Measurements from ENCODE around the gene HPS4. TPM values are rescaled to one million over a fixed set of nuclear protein-coding genes. Genes with fewer than 3 reads are reported as not detected.

The HPS4 gene
- total RNA-seq, 2 donors from 2014 or later = 31.0 to 40.1 TPM

DNA sequence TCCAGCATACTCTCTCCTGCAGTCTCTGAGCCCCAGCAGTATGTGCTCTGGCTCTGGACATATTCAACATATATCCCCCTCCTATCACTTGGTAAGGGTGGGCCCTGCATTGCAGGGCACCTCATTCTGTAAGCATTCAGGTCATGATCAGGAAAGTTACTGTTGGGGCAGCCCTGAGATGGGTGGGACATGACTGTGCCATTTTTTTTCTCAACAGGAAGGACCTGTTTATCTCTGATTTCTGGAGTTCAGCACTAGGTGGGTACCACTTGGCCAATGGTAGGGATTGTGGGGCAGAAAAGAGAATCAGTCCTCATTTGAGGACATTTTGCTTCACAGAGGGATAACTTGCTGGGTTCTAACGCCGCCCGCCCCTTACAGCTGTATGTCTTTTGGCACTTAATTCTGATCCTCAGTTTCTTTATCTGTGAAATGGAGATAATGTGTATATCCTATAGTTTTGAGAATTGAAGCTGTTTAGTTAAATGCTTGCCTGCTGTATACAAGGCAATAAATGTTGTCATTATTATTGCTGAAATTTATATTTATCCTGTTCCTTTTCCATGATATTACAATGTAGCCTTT, 2.3 kb upstream of the HPS4 start:
- H3K36me3 Mint-ChIP-seq = peaks cover 14% of the 10 kb centered on the region

DNA sequence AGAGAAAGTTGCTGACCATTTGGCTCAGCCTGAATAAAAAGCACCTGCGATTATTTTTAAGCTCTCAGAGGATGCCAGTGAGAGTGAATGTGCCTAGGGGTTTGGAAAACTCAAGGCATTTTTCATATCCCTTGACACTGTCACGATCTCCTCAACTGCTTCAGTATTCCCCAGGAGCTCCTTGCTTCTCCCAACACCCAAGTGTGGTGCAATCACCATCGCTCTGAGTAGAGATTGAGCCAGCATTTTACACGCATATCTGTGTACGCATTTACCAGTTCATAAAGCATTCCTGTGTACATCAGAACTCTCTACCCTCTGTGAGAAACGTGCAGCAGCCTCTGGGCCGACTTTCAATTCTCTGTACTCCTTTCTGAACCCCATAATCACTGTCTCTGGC, 1.4 kb upstream of the HPS4 start:
- ATAC-seq (no peak), DNase-seq (ENCODE audit: low spot score) (no peak)
- H3K4me1 Mint-ChIP-seq (ENCODE audit: low read depth in 2 of 2) = peaks cover 40 to 43% of the 10 kb centered on the region in 2 donors
- H3K27ac Mint-ChIP-seq = peak overlapping the region; percentile 84 to 95
- H3K4me3 Mint-ChIP-seq = peak overlapping the region; percentile 92
- H3K27me3 Mint-ChIP-seq = no peaks in the 10 kb centered on the region
- peaks cover 11% of the 10 kb centered on the region for H3K36me3 Mint-ChIP-seq
- no peaks in the 10 kb centered on the region for H3K9me3 Mint-ChIP-seq

More for the DNA sequence above, 2.3 kb upstream of the HPS4 start:
- DNase-seq (ENCODE audit: low spot score) (no peak), ATAC-seq (no peak)
- Mint-ChIP-seq H3K4me1 (ENCODE audit: low read depth in 2 of 2) (peaks cover 39 to 40% of the 10 kb centered on the region in 2 donors), H3K27ac (peak overlapping the region; percentile 84 to 95), H3K4me3 (peak overlapping the region; percentile 64), H3K9me3 (no peaks in the 10 kb centered on the region), H3K27me3 (no peaks in the 10 kb centered on the region)

DNA sequence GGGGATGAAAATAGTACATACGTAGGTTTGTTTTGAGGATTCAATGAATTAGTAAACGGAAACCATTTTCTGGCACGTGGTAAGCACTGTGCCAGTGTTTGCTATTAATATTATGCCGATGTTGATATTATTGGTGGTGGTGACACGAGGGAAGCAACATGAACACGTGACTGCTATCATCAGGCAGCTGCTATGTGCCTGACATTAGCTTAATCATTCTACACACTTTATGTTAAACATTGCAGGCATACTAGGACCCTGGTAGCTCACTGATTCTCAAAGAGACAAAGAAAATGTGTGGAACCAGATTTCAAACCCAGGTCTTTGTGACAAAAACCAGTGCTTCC, 750 bp upstream of the HPS4 start:
- ATAC-seq = no peak
- H3K27ac Mint-ChIP-seq = peak overlapping the region; percentile 84 to 95
- DNase-seq (ENCODE audit: low spot score) = no peak
- no peaks in the 10 kb centered on the region for H3K9me3 Mint-ChIP-seq
- peak overlapping the region; percentile 92 for H3K4me3 Mint-ChIP-seq
- H3K27me3 Mint-ChIP-seq = no peaks in the 10 kb centered on the region
- peaks cover 10% of the 10 kb centered on the region for H3K36me3 Mint-ChIP-seq
- H3K4me1 Mint-ChIP-seq (ENCODE audit: low read depth in 2 of 2) = peaks cover 47 to 48% of the 10 kb centered on the region in 2 donors

DNA sequence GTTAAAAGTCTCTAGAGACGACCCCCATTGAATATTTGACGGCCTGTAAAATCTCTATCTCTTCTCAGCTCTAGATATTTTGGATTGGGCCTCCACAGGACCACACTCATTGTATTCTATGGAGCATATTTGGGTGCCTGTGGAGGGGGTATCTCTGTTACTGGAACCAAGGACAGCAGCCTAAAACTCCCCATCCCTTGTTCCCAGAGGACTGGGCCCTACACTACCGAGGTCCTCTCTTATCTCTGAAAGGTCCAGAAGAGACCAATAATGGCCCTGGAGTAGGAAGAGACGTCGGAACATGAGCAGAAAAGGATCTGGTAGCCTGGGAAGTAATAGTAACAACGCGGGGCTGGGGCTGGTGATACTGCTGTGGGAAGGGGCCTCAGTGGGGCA, 542 bp downstream of the HPS4 start:
- Mint-ChIP-seq H3K4me3 (peak overlapping the region; percentile 92), H3K27ac (peak overlapping the region; percentile 84 to 95), H3K36me3 (peaks cover 4% of the 10 kb centered on the region), H3K4me1 (ENCODE audit: low read depth in 2 of 2) (peaks cover 45 to 52% of the 10 kb centered on the region in 2 donors), H3K27me3 (no peaks in the 10 kb centered on the region), H3K9me3 (no peaks in the 10 kb centered on the region)
- no peak for ATAC-seq
- no peak for DNase-seq (ENCODE audit: low spot score)

DNA sequence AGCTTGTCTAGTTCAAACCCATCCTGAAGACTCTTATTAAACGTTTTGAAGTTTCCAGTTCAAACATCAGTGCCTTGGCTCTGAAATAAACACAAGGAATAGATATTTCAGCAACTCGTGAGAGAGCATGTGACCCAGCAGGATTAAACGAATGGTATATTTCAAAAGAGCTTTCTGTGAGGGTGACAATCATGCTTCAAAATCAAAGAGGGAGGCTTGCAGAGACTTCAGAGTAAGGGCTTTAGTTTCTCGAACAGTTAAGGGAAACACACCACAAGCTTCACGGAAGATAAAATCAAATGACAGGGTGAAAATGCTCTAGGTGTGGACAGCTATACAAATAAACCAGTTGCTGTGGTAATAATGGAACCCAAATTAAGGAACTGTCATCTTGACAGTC, 1.4 kb downstream of the HPS4 start:
- Mint-ChIP-seq H3K27me3 (no peaks in the 10 kb centered on the region), H3K4me3 (peak overlapping the region; percentile 92)

DNA sequence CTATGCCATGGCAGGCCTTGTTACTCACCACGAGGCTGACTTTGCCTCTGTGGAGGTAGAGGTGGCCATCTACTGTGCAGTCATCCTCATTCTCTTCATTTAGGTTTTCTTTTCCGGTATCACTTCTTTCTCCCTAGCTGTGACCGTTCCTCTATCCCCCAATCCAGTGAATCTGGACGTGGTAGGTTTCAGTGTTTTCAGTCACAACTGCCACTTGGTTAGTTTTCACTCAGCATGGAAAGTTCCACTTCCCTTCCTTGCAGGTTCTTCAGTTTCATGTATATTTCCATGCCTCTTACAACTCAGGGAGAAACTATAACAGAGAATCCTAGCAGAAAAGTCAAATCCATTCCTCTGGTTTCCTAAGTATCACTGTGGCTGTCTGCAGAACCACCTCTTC, 1.9 kb downstream of the HPS4 start:
- DNase-seq (ENCODE audit: low spot score) = no peak
- H3K27me3 Mint-ChIP-seq = no peaks in the 10 kb centered on the region
- H3K4me1 Mint-ChIP-seq (ENCODE audit: low read depth in 2 of 2) = peaks cover 56 to 65% of the 10 kb centered on the region in 2 donors
- no peak for ATAC-seq
- no peaks in the 10 kb centered on the region for H3K9me3 Mint-ChIP-seq
- peak overlapping the region; percentile 84 to 95 for H3K27ac Mint-ChIP-seq
- H3K36me3 Mint-ChIP-seq = peaks cover 10% of the 10 kb centered on the region
- peak overlapping the region; percentile 92 for H3K4me3 Mint-ChIP-seq

More for the DNA sequence above, 1.4 kb downstream of the HPS4 start:
- no peak for DNase-seq (ENCODE audit: low spot score)
- Mint-ChIP-seq H3K9me3 (no peaks in the 10 kb centered on the region), H3K27ac (peak overlapping the region; percentile 84 to 95), H3K4me1 (ENCODE audit: low read depth in 2 of 2) (peaks cover 53 to 60% of the 10 kb centered on the region in 2 donors), H3K36me3 (peaks cover 10% of the 10 kb centered on the region)
- ATAC-seq = no peak

DNA sequence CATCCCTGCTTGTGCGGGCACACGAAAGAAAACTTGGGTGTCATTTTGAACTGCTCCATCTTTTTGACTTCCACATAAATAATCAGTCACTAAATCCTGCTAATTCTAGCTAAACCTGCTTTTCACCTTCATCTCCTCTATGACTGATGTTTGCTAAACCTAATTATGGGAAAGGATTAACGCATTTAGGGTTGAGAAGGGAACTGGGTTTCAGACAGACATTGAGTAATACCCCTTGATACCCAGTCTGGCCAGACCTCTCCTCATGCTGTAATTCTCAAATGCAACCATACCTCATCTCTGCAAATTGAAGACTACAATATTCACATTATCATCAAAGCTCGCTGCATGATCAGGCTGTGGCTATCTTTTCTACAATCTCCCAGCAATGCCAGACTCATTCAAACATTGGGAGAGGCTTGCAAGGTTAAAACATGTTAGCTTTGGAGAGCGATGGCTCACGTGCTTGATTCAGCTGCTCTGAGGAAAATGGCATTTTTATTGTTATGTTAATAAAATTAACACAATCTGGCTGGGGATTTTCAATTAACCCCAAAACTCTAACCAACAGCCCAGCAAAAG, 2.4 kb downstream of the HPS4 start:
- peak overlapping the region; percentile 84 to 95 for H3K27ac Mint-ChIP-seq
- ATAC-seq = no peak
- no peaks in the 10 kb centered on the region for H3K9me3 Mint-ChIP-seq
- H3K4me3 Mint-ChIP-seq = peak overlapping the region; percentile 92
- no peak for DNase-seq (ENCODE audit: low spot score)
- H3K36me3 Mint-ChIP-seq = peaks cover 10% of the 10 kb centered on the region
- no peaks in the 10 kb centered on the region for H3K27me3 Mint-ChIP-seq
- peaks cover 59 to 69% of the 10 kb centered on the region in 2 donors for H3K4me1 Mint-ChIP-seq (ENCODE audit: low read depth in 2 of 2)

DNA sequence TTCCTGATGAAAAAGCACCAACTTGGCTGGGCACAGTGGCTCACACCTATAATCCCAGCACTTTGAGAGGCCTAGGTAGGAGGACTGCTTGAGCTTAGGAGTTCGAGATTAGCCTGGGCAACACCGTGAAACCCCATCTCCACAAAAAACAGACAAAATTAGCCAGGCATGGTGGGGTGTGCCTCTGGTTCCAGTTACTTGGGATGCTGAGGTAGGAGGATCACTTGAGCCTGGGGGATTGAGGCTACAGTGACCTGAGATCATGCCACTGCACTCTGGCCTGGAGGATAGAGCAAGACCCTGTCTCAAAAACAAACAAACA, 3.0 kb downstream of the HPS4 start:
- Mint-ChIP-seq H3K36me3 (peaks cover 10% of the 10 kb centered on the region), H3K9me3 (no peaks in the 10 kb centered on the region), H3K4me3 (peak overlapping the region; percentile 92), H3K27ac (no peak overlapping the region), H3K27me3 (no peaks in the 10 kb centered on the region), H3K4me1 (ENCODE audit: low read depth in 2 of 2) (peaks cover 57 to 67% of the 10 kb centered on the region in 2 donors)
- ATAC-seq = no peak
- DNase-seq (ENCODE audit: low spot score) = no peak

DNA sequence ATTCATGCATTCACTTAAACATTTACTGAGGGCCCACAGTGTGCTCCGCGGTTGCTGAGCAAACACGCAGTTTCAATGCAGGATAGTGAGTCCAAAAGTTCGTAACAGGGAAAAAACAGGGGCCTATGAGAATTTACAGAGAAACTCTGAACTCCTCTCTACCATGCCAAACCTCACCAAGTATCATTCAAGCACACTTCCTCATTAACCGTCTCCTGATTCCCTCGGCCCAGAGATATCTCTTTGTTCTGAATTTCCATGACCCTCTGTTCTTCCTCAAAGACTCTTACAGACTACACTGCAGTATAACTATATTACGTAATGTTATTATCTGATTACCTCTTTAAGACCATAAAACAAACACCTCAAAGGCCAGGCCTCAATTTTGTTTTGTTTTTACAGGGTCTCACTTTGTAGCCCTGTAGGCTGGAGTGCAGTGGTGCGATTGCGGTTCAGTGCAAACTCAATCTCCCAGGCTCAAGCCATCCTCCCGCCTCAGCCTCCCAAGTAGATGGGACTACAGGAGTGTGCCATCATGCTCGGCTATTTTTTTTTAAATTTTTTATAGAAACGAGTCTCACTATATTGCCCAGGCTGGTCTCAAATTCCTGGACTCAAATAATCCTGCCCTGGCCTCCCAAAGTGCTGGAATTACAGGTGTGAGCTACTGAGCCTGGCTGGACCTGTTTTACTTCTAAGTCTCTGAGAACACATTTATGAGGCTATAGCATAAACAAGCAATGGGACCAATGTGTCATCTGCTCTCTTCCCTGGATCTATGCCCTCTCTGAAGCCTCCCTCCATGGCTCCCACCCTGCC, 3.6 kb downstream of the HPS4 start:
- Mint-ChIP-seq H3K27ac (peak overlapping the region; percentile 57 to 62), H3K4me3 (peak overlapping the region; percentile 92), H3K4me1 (ENCODE audit: low read depth in 2 of 2) (peaks cover 55 to 62% of the 10 kb centered on the region in 2 donors), H3K36me3 (peaks cover 10% of the 10 kb centered on the region), H3K9me3 (no peaks in the 10 kb centered on the region), H3K27me3 (no peaks in the 10 kb centered on the region)
- DNase-seq (ENCODE audit: low spot score) (no peak), ATAC-seq (no peak)

DNA sequence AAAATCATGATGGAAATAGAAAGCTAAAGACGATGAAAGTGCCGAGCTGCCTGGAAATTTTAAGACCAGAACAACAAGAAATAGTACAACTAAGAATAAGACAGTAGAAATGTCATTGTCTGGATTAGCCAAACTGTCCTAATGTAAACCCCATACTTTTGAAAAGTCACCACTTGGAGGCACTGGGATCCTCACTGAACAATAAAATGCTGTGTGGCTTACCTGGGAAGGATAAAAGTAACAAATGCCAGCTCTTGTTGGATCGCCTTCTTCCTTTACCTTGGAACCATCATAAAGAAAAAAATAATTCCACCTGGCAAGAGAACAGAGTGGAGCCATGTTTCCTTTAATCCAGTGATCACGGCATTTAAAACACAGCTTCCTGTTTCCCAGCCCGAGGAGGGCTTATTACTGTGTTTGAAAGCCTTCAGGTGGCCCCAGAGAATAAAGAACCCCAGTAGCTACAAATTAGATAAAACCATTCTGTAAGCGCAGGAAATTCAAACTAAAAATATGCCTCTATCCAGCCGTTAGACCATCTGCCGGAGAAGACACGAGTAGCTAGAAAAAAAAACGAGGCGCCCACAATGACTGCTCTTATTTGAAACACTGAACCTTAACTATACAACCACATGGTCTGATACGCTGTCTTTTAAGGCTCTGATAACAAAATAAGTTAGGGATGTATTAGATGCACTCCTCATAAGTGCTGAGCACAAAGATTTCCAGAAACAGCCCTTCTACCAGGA, 4.4 kb downstream of the HPS4 start:
- H3K36me3 Mint-ChIP-seq = peaks cover 10% of the 10 kb centered on the region
- H3K4me3 Mint-ChIP-seq = peak overlapping the region; percentile 92
- H3K4me1 Mint-ChIP-seq (ENCODE audit: low read depth in 2 of 2) = peaks cover 53 to 66% of the 10 kb centered on the region in 2 donors
- H3K27me3 Mint-ChIP-seq = no peaks in the 10 kb centered on the region
- H3K9me3 Mint-ChIP-seq = no peaks in the 10 kb centered on the region
- no peak for ATAC-seq
- DNase-seq (ENCODE audit: low spot score) = no peak
- H3K27ac Mint-ChIP-seq = peak overlapping the region; percentile 57 to 62

DNA sequence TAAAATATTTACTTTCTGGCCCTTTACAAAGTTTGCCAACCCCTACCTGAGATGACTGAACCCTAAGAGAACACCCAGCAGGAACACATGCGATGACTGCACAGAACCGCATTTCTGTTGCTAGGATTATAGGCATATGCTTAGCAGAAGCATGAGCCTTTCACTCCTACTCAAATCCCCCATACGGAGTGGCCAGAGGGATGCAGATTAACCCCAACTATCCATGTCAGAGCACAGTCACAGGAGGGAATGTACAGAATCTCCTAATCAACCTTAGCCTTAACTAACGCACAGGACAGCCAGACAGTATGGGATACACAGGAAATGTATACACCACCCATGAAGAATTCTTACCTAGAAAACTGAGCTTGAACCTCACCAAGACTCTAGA, 6.2 kb downstream of the HPS4 start:
- no peak for ATAC-seq
- Mint-ChIP-seq H3K27ac (peak overlapping the region; percentile 39 to 46), H3K36me3 (peaks cover 16% of the 10 kb centered on the region), H3K27me3 (no peaks in the 10 kb centered on the region), H3K9me3 (no peaks in the 10 kb centered on the region), H3K4me3 (peak overlapping the region; percentile 48), H3K4me1 (ENCODE audit: low read depth in 2 of 2) (peaks cover 45 to 56% of the 10 kb centered on the region in 2 donors)
- DNase-seq (ENCODE audit: low spot score) = no peak

DNA sequence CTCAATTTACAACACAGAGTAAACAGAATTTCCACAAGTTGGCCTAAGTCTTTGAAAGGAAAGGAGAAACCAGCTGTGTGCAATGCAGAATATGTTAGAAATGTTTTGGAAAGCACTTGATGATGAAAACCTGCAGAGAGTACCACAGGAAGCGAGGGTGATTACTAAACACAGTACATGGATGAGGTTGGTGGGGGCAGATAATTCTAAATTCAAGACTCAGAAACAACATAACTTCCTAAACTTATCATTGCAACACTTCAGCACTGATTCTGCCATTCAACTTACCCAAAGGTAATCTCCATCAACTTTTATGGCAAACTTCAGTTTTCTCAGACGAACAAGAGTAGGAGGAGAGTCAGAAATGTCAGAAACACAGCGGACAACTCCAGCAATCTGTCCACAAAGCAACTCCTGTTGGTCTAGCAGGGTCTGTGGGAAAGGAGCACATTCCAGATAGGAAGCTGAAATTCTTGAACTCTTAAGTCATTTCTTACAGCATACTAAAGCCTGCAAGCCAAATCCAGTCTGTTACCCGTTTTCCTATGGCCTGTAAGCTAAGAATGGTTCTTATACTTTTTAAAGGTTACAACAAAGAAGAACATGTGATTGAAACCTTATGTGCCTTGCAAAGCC, 6.8 kb downstream of the HPS4 start:
- ATAC-seq (peak; percentile 70), DNase-seq (ENCODE audit: low spot score) (no peak)
- H3K9me3 Mint-ChIP-seq = no peaks in the 10 kb centered on the region
- H3K27ac Mint-ChIP-seq = peak overlapping the region; percentile 39 to 46
- H3K36me3 Mint-ChIP-seq = peaks cover 14% of the 10 kb centered on the region
- no peaks in the 10 kb centered on the region for H3K27me3 Mint-ChIP-seq
- H3K4me3 Mint-ChIP-seq = peak overlapping the region; percentile 48
- H3K4me1 Mint-ChIP-seq (ENCODE audit: low read depth in 2 of 2) = peaks cover 40 to 51% of the 10 kb centered on the region in 2 donors

DNA sequence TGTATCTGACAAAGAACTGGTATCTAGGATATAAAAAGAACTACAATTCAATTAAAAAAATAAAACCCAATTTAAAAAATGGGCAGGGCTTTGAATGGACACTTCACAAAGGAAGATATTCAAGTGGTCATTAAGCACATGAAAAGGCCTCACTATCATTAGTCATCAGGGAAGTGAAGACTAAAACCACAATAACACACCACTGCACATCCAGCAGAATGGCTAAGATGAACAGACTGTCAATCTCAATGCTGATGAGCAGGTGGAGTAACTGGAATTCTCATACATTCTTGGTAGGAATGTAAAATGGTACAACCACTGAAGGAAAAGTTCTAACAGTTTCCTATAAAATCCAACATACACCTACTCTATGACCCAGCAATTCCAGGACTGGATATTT, 8.9 kb downstream of the HPS4 start:
- ATAC-seq (peak; percentile 68 to 79), DNase-seq (ENCODE audit: low spot score) (no peak)
- H3K36me3 Mint-ChIP-seq = peaks cover 12% of the 10 kb centered on the region
- no peaks in the 10 kb centered on the region for H3K9me3 Mint-ChIP-seq
- no peaks in the 10 kb centered on the region for H3K27me3 Mint-ChIP-seq
- H3K27ac Mint-ChIP-seq = peak overlapping the region; percentile 75 to 89
- H3K4me1 Mint-ChIP-seq (ENCODE audit: low read depth in 2 of 2) = peaks cover 27 to 38% of the 10 kb centered on the region in 2 donors
- H3K4me3 Mint-ChIP-seq = peak overlapping the region; percentile 71
